ENCODE results near the gene PPP1R2B.

Gene PPP1R2B

DNA sequence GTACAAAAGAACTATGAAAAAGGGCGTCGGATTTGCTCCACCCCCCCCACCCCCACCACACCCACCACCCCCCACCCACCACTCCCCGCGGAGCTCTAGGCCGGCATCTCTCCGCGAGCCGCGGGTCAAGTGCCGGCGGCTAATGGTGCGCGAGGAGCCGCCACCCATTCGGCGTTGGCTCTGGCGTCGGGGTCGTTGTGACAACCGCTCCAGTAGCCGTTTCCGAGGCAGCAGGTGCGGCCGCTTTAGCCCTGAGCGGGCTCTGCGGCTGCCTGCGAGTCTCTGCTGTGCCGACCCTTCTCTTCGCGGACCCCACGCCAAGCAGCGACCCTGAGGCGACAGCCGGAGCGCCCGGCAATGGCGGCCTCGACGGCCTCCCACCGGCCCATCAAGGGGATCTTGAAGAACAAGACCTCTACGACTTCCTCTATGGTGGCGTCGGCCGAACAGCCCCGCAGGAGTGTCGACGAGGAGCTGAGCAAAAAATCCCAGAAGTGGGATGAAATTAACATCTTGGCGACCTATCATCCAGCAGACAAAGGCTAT lies at the start of gene PPP1R2B:
Gene PPP1R2B (plus strand): TSS at position 90 of the 546 bp plus-strand sequence. CDS start 268 bp downstream, at position 358.
- H4K20me1 ChIP-seq (ENCODE audit: insufficient read depth, low read length): no peaks in the 10 kb centered on the region
- no peak for DNase-seq
- H3K4me2 ChIP-seq (ENCODE audit: low read depth, low read length): no peak within 1 kb of the TSS
- no peak within 1 kb of the TSS for H3K9ac ChIP-seq (ENCODE audit: low read length)
- no peak within 1 kb of the TSS for H2AFZ ChIP-seq (ENCODE audit: low read length)
- H3K9me2 ChIP-seq (replicated peaks; ENCODE audit: insufficient read depth, low read length): no peaks in the 10 kb centered on the region
- no peaks in the 10 kb centered on the region for H3K27me3 ChIP-seq (replicated peaks; ENCODE audit: insufficient read depth, low read length)
- H3K9me3 ChIP-seq (replicated peaks; ENCODE audit: insufficient read depth, low read length): no peaks in the 10 kb centered on the region
- no peak within 1 kb of the TSS for H3K27ac ChIP-seq (ENCODE audit: low read length)
- TF ChIP-seq, protein P1, sequence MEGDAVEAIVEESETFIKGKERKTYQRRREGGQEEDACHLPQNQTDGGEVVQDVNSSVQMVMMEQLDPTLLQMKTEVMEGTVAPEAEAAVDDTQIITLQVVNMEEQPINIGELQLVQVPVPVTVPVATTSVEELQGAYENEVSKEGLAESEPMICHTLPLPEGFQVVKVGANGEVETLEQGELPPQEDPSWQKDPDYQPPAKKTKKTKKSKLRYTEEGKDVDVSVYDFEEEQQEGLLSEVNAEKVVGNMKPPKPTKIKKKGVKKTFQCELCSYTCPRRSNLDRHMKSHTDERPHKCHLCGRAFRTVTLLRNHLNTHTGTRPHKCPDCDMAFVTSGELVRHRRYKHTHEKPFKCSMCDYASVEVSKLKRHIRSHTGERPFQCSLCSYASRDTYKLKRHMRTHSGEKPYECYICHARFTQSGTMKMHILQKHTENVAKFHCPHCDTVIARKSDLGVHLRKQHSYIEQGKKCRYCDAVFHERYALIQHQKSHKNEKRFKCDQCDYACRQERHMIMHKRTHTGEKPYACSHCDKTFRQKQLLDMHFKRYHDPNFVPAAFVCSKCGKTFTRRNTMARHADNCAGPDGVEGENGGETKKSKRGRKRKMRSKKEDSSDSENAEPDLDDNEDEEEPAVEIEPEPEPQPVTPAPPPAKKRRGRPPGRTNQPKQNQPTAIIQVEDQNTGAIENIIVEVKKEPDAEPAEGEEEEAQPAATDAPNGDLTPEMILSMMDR (IDR thresholded peaks at IDR 0.05; ENCODE audit: low read length): no peak
- TF ChIP-seq EZH2phosphoT487 (IDR thresholded peaks at IDR 0.05; ENCODE audit: low read length) (no peak), EZH2 (optimal IDR thresholded peaks at IDR 0.05; ENCODE audit: low read depth, low read length) (no peak)
- H3K4me3 ChIP-seq (ENCODE audit: low read length): no peak within 1 kb of the TSS
- H3K79me2 ChIP-seq (ENCODE audit: low read length): no peaks in the 10 kb centered on the region
- H3K36me3 ChIP-seq (replicated peaks; ENCODE audit: insufficient read depth, low read length): no peaks in the 10 kb centered on the region
- no peaks in the 10 kb centered on the region for H3K4me1 ChIP-seq (ENCODE audit: low read length)
- no peaks in the 10 kb centered on the region for H3F3A ChIP-seq (ENCODE audit: insufficient read depth, low read length)

DNA sequence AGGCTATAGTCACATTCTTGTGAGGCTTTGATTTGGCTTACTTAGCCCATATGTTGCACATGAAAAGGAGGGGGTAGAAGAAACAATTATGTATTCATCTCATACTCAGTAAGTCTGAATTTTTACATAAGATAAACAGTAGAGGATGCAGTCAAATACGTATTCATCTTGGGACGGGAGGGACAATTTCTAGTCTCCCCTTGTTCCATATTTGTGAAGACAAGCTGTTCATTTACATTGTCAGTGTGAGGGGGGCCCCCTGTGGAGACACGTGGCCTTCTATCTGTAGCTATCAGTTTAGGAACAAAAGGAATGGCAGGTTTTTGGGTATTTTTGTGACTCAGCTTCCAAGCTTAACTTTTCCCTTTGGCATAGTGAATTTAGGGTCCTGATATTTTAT lies 49.2 kb upstream of the PPP1R2B start:
- H3K4me1 ChIP-seq (ENCODE audit: low read length): no peaks in the 10 kb centered on the region
- H3K79me2 ChIP-seq (ENCODE audit: low read length): no peaks in the 10 kb centered on the region
- DNase-seq: no peak
- no peaks in the 10 kb centered on the region for H3K36me3 ChIP-seq (replicated peaks; ENCODE audit: insufficient read depth, low read length)
- TF ChIP-seq EZH2 (optimal IDR thresholded peaks at IDR 0.05; ENCODE audit: low read depth, low read length) (no peak), EZH2phosphoT487 (IDR thresholded peaks at IDR 0.05; ENCODE audit: low read length) (no peak)
- TF ChIP-seq, protein P1 (IDR thresholded peaks at IDR 0.05; ENCODE audit: low read length): no peak
- H3K9me3 ChIP-seq (replicated peaks; ENCODE audit: insufficient read depth, low read length): no peaks in the 10 kb centered on the region
- no peaks in the 10 kb centered on the region for H3K27me3 ChIP-seq (replicated peaks; ENCODE audit: insufficient read depth, low read length)
- no peaks in the 10 kb centered on the region for H4K20me1 ChIP-seq (ENCODE audit: insufficient read depth, low read length)
- H2AFZ ChIP-seq (ENCODE audit: low read length): no peak overlapping the region
- no peak overlapping the region for H3K9ac ChIP-seq (ENCODE audit: low read length)
- H3K9me2 ChIP-seq (replicated peaks; ENCODE audit: insufficient read depth, low read length): no peaks in the 10 kb centered on the region
- H3K4me3 ChIP-seq (ENCODE audit: low read length): no peak overlapping the region
- H3K27ac ChIP-seq (ENCODE audit: low read length): no peak overlapping the region
- H3F3A ChIP-seq (ENCODE audit: insufficient read depth, low read length): no peaks in the 10 kb centered on the region
- H3K4me2 ChIP-seq (ENCODE audit: low read depth, low read length): no peak overlapping the region

DNA sequence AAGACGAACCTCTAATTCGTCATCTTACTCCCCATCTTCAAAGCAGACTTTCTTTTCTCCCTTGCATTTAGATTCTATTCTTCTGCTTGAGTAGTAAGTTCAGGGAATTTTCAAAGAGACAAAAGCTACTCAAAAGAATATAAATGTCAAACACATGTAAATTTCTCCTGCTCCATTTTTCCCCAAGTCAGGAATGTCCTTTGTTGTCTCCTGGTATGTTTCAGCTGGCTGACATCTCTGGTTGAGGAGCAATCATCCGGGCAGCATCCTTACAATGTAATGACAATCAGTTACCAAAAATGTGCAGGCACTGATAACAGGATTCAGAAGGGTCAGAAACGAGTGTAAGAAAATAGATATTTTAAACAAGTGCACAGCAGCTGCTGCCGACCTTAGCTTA lies 47.6 kb upstream of the PPP1R2B start:
- H3F3A ChIP-seq (ENCODE audit: insufficient read depth, low read length): no peaks in the 10 kb centered on the region
- no peaks in the 10 kb centered on the region for H3K9me3 ChIP-seq (replicated peaks; ENCODE audit: insufficient read depth, low read length)
- H3K9ac ChIP-seq (ENCODE audit: low read length): no peak overlapping the region
- H3K27me3 ChIP-seq (replicated peaks; ENCODE audit: insufficient read depth, low read length): no peaks in the 10 kb centered on the region
- H3K27ac ChIP-seq (ENCODE audit: low read length): no peak overlapping the region
- H3K9me2 ChIP-seq (replicated peaks; ENCODE audit: insufficient read depth, low read length): no peaks in the 10 kb centered on the region
- no peak overlapping the region for H3K4me2 ChIP-seq (ENCODE audit: low read depth, low read length)
- H3K36me3 ChIP-seq (replicated peaks; ENCODE audit: insufficient read depth, low read length): no peaks in the 10 kb centered on the region
- H3K79me2 ChIP-seq (ENCODE audit: low read length): no peaks in the 10 kb centered on the region
- no peaks in the 10 kb centered on the region for H3K4me1 ChIP-seq (ENCODE audit: low read length)
- no peaks in the 10 kb centered on the region for H4K20me1 ChIP-seq (ENCODE audit: insufficient read depth, low read length)
- H2AFZ ChIP-seq (ENCODE audit: low read length): no peak overlapping the region
- no peak overlapping the region for H3K4me3 ChIP-seq (ENCODE audit: low read length)
- DNase-seq: no peak
- TF ChIP-seq EZH2 (optimal IDR thresholded peaks at IDR 0.05; ENCODE audit: low read depth, low read length): no peak
- TF ChIP-seq EZH2phosphoT487 (IDR thresholded peaks at IDR 0.05; ENCODE audit: low read length): no peak
- TF ChIP-seq, protein P1 (IDR thresholded peaks at IDR 0.05; ENCODE audit: low read length): no peak

Measured in MM.1S (cell line).